Hepatocyte (in vitro differentiated cells): ENCODE data around the gene KCNQ5.

Experiments used
- CTCF ChIP-seq: fragments of 200-600 bp; sonication (generic); IDR thresholded peaks from 2 replicates; pipeline ENCODE4 v1.5.1; 2016; ENCODE audit warnings: antibody characterized with exemption, mild to moderate bottlenecking; ENCODE audit not compliant: poor library complexity
- EZH2 ChIP-seq: fragments of 200-600 bp; sonication (generic); IDR thresholded peaks from 2 replicates; pipeline ENCODE4 v1.6.1; 2016; ENCODE audit warnings: antibody characterized with exemption, mild to moderate bottlenecking, borderline replicate concordance

GRCh38 chr6:73200735-73201134 lies 578.9 kb downstream of the KCNQ5 start:
- TF ChIP-seq CTCF = no peak
- TF ChIP-seq EZH2 = no peak
